HG02885 (cell line): ENCODE data around the gene DCHS2.

Experiments
- ATAC-seq: cut with Tn5 transposase; IDR thresholded peaks from one replicate; pipeline ENCODE4 v1.9.1; 2021; ENCODE audit warnings: mild to moderate bottlenecking; ENCODE audit not compliant: unreplicated experiment, poor library complexity

DCHS2 gene

GRCh38 chr4:154456889-154457288 is 34.7 kb downstream of the DCHS2 start:
- no peak for ATAC-seq

GRCh38 chr4:154456240-154456639 is 35.4 kb downstream of the DCHS2 start:
- ATAC-seq: no peak

- no peak for ATAC-seq
These were observed 36.5 kb downstream of the DCHS2 start for GRCh38 chr4:154455111-154455510.

DNA sequence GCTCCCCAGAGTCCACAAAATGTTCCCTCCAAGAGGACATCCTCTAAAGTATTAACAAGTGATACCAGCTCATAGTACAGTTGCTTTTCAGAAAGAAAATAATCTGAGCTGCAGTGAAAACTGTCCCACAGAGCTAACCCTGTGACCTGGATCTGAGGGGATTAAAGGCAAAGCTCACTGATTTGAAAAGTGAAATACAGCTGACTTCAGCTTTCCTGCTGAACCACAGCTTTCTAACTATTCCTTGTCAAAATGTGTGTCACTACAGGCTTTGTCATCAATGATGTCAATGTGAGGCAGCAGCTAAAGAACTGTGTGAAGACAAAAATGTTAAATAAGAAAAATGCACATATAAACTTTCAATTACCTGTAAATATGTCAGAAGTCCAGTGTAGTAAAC is 36.9 kb downstream of the DCHS2 start:
- ATAC-seq: no peak

- no peak for ATAC-seq
These were observed 38.7 kb downstream of the DCHS2 start for GRCh38 chr4:154452798-154453346.

- ATAC-seq: no peak
These were observed 40.6 kb downstream of the DCHS2 start for GRCh38 chr4:154450966-154451365.

DNA sequence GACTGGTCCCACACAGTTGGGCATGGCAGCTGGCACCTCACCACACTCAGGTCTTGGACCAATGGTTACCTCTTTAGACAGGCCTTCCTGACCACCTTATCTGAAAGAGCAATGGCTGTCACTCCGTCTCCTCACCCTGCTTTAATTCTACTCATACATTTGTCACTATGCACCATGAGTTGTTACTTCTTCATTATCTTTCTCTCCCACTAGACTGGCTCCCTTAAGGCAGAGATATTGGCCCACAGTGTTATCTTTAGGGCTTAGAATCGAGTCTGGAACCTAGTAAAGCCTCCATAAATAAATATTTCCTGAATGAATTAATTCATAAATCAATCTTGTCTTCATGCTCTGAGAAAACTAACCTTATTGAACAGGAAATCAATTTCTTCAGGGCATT is 46.6 kb downstream of the DCHS2 start:
- ATAC-seq: no peak

DNA sequence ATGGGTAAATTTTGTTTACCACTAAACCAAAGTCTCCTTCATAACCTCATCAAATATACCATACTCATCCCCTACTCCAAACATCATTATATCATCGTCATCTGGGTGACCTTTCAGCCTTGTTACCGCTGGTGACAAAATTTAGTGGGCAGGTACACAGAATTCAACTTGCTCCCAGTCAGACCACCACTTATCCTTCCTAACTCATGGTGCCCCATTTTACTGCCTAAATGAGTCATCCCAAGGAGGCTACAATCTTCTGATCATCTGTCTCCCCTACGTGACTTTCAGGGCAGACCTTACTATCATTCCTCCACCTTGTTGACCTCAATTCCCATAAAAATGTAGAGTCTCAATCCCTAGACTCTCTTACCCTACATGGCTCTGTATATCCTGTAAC is 49.6 kb downstream of the DCHS2 start:
- no peak for ATAC-seq

DNA sequence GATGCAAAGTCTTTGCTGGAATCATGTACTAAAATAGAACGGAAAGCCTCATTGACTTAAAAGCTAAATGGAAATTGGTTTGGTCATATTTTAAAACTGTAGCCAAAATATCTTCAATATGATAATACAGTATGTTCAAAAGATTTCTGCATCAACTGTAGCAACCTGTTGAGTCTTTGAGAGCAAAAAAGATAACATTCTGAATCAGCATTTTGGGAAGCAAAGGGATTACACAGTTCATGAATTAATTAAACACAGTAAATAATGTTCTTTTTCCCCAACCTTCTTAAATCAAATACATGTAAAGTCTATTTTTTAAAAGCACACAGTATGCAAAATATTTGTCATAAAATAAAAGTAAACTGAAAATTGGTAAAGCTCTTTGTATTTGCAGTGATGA is 50.5 kb downstream of the DCHS2 start:
- no peak for ATAC-seq

DNA sequence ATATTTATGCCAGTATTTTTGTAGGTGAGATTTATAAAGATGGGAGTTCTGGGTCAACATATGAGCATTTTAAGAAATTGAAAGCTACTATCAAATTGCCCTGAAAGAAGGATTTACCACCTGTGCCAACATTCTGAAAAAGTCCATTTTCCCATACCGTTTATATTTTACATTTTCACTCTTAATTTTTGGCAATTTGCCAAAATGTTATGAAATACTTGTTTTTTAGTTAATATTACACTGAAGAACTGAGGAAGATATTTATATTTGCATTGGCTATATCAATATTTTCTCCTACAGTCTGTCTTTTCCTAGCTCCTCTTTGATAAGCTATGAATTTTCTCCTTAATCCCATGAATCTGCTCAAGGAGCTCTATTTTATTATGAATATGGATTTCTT is 52.4 kb downstream of the DCHS2 start:
- no peak for ATAC-seq

GRCh38 chr4:154435895-154436294 is 55.7 kb downstream of the DCHS2 start:
- ATAC-seq: no peak

DNA sequence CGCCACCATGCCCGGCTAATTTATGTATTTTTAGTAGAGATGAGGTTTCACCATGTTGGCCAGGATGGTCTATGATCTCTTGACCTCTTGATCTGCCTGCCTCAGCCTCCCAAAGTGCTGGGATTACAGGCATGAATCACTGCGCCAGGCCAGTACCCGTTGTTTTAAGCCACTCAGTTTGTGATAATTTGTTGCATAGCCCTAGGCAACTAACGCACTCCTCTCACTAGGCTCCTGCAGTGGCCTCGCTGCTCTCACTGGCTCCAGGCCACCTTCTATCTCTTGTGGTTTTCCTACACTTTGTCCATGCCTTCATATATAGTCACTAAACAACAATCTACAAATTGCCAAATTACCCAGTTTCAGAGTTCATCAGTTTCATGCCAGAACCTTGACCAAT is 58.1 kb downstream of the DCHS2 start:
- ATAC-seq: no peak

DNA sequence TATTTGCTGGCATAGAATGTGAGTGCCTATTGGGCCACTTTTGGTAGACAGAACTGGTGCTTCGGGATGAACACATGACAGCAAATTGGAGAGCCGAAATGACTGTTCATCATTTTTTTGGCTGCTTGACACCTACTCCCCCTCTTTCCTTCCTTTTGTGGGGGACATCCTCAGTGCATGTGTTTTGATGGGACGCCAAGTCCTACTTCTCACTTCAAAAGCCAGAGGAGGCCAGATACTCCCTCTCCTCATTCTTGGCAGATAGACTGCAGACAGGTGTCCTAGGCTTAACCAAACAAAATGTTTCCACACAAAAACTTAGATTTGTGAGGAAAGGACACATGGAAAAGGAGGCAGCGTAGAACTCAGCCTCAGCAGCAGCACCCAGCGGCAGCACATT is 62.4 kb downstream of the DCHS2 start:
- ATAC-seq: no peak

GRCh38 chr4:154427149-154427548 is 64.5 kb downstream of the DCHS2 start:
- peak; percentile 33 for ATAC-seq

DNA sequence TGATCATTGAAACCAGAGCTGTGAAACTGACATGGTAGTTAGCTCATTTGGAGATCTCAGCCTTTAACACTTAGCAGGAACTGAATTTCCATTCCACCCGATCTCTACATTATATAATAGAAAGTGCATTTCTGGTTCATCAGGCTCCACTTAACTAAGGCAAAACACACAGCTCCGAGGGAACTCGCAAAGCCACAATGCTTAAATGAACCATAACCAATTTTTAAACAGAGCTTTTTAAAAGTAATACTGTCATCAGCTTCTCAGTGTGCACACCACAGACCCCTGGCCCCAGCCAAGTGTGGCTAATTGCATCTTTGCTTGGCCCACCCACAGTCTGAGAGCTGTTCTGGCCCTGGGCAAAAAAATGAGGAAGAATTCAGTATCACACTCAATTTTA is 66.1 kb downstream of the DCHS2 start:
- ATAC-seq: no peak

- no peak for ATAC-seq
These were observed 66.7 kb downstream of the DCHS2 start for GRCh38 chr4:154424810-154425484.

DNA sequence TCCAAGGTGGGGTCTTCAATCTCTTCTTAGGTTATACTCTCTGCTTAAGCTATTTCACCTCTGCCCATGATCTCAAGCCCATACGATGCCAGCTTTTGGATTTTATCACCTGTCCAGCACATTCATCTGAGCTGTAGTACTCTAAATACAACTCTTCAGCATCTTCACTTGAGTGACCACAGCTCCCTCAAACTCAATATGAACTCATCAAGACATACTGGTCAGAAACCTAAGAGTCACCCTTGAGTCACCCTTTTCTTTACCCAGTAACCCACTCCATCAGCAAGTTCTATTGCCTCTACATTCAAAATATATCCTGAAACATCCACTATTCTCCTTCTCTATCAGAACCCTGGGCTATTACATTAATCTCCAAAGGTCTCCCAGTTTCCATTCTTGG is 69.4 kb downstream of the DCHS2 start:
- ATAC-seq: peak; percentile 32

DNA sequence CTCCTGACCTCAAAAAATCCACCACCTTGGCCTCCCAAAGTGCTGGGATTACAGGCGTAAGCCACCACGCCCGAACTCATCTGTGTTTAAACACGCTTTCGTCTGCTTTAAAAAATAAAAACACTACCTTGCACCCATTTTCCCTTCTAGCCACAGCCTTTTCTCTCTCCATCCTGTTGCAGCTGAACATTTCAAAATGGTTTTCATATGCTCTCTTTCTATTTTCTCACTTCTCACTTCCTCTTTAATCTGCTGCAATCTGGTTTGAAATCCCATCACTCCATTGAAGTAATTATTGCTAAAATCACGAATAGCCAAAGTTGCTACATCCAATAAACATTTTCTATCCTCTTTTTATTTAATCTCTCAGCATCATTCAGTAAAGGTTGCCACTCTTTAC is 70.0 kb downstream of the DCHS2 start:
- peak; percentile 68 for ATAC-seq

DNA sequence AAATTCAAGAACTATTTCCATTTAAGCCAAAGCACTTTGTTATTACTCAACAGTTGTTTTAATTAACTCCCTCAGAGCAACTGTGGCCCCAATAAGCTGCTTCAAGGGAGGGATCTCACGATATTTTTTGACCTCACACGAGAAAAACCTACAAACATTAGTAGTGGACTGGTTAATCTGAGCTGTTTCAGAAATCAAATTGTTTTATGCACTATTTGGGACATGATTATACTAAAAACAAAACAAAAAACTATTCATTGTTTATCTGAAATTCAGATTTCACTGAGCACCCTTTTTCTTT is 74.3 kb downstream of the DCHS2 start:
- ATAC-seq: no peak

DNA sequence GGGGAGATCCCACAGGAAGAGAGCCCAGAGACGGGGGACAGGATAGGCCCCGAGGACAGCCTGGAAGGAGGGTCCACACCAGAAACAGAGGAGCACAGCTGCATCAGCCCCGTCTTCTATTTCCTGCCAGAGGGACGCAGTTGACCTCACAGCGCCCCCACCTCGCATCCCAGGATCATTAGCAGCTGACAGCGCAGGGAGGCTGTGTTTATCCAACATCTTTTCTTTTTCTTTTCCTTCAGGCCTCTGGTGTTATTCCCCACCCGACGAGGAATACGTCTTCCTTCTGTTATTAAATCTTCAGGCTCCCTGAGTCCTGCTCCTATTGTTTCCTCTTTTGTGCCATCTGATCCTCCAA is 75.4 kb downstream of the DCHS2 start:
- ATAC-seq: peak; percentile 47

DNA sequence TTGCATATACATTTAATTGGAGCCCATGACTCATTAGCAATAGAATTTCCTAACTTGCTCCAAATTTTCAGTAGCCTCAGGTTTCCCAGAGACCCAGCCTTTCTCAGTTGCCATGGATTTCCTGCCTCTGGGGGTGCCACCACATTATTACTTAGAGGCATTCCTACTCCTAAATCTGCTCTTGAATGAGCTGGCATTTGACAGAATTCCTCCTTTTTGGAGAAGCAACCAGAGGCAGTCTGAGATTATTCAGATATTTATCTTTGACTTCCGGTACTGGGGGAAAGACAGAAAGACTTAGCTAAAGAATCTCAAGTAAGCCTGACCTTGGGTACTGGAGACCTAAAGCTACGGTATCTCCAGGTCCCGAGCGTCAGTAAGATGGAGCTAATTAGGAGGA is 76.3 kb downstream of the DCHS2 start:
- no peak for ATAC-seq

- no peak for ATAC-seq
These were observed 76.8 kb downstream of the DCHS2 start for GRCh38 chr4:154414796-154415195.

GRCh38 chr4:154414371-154414770 is 77.2 kb downstream of the DCHS2 start:
- no peak for ATAC-seq
